Lower leg skin (tissue), 4 donors: ENCODE measurements around the gene COX19. TPM values are rescaled to one million over a fixed set of nuclear protein-coding genes. Genes with fewer than 3 reads are reported as not detected.

Experiments
- DNase-seq, 2 donors: peaks; one replicate each; pipeline ENCODE4 v3.0.0-alpha.2; 2019; ENCODE audit warnings: low spot score in 2 of 2
- H3K4me3 ChIP-seq: fragments of 200-600 bp; sonication (generic); 2 replicates; pipeline ENCODE4 v1.5.1; 2017; ENCODE audit warnings: mild to moderate bottlenecking, low read depth; ENCODE audit not compliant: poor library complexity, severe bottlenecking
- POLR2A ChIP-seq, 2 donors: fragments of 450-650 bp; IDR thresholded peaks; one replicate each; pipeline ENCODE4 v1.6.1; 2016 to 2017; ENCODE audit warnings: antibody characterized with exemption in 2 of 2, mild to moderate bottlenecking in 1 of 2, moderate library complexity in 1 of 2
- WGBS, 2 donors: methylation state at CpG; one replicate each; pipeline ENCODE4 v1.1.5; 2018; 5-methylcytosine and 5-hydroxymethylcytosine counted together
- intact Hi-C: fragments of 100-400 bp; cut with DNase I; formaldehyde crosslinking; loops from one replicate; pipeline ENCODE4 v1.15.0; 2023; ENCODE audit warnings: low total_unique reads
- total RNA-seq, 4 donors: library from RNA; depleted of rRNA; stranded (reverse); fragments of >200 nt; gene quantifications; one replicate each; pipeline ENCODE4 v1.1.0, GENCODE V29; 2016
- TF ChIP-seq, protein P1 (sequence below), 3 donors: fragments of 450-650 bp; IDR thresholded peaks; one replicate each; pipeline ENCODE4 v1.5.1; 2016; ENCODE audit warnings: antibody characterized with exemption in 3 of 3, mild to moderate bottlenecking in 3 of 3, moderate library complexity in 2 of 3

The COX19 gene, protein sequence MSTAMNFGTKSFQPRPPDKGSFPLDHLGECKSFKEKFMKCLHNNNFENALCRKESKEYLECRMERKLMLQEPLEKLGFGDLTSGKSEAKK
- 10 to 100 TPM; 13.0 to 25.1 (median 15.1) TPM for total RNA-seq

DNA sequence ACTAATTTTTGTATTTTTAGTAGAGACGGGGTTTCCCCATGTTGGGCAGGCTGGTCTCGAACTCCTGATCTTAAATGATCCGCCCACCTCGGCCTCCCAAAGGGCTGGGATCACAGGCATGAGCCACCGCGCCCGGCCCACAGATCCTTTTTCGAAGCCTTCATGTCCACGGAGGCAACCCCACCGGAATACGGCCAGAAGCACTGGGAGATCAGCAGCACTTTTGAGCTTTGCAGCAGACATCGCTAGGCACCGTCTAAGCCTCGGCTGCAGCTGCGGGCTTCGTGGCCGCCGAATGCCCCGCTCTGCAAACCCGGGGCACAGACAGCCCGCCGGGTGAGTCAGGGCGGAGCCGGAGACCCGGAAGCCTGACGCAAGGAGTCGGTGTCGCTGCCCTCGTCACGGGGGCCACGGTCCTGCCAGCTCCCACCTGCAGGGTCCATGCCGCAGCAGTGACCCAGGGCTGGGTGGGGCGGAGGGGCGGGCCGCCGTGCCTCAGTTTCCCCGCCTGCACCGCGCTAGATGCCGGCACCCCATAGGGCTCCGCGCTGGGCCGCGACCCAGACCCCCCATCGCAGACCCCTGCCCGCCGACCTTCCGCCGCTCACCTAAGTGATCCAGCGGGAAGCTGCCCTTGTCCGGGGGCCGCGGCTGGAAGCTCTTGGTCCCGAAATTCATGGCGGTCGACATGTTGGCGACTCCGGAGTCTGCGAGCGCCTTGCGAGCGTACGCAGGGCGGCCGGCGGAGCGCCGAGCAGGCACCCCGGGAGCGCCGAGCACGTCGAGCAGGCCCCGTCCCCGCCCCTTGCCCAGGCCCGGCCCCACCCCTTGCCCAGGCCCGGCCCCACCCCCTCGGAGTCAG is at the start of gene COX19:
Gene COX19 (minus strand): TSS at position 730 of the 862 bp plus-strand sequence. CDS start 40 bp downstream, at position 690.
- H3K4me3 ChIP-seq, result peak within 1 kb of the TSS; percentile 87
- WGBS, 2 donors, result 0% methylated on average over 16 to 22 of the region's 78 CpGs
- intact Hi-C loops, result no loop called here
- DNase-seq, result peak; percentile 84 to 96
- TF ChIP-seq, protein P1, sequence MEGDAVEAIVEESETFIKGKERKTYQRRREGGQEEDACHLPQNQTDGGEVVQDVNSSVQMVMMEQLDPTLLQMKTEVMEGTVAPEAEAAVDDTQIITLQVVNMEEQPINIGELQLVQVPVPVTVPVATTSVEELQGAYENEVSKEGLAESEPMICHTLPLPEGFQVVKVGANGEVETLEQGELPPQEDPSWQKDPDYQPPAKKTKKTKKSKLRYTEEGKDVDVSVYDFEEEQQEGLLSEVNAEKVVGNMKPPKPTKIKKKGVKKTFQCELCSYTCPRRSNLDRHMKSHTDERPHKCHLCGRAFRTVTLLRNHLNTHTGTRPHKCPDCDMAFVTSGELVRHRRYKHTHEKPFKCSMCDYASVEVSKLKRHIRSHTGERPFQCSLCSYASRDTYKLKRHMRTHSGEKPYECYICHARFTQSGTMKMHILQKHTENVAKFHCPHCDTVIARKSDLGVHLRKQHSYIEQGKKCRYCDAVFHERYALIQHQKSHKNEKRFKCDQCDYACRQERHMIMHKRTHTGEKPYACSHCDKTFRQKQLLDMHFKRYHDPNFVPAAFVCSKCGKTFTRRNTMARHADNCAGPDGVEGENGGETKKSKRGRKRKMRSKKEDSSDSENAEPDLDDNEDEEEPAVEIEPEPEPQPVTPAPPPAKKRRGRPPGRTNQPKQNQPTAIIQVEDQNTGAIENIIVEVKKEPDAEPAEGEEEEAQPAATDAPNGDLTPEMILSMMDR (IDR thresholded peaks at IDR 0.05), result no peak
- no peak for TF ChIP-seq POLR2A (IDR thresholded peaks at IDR 0.05)

DNA sequence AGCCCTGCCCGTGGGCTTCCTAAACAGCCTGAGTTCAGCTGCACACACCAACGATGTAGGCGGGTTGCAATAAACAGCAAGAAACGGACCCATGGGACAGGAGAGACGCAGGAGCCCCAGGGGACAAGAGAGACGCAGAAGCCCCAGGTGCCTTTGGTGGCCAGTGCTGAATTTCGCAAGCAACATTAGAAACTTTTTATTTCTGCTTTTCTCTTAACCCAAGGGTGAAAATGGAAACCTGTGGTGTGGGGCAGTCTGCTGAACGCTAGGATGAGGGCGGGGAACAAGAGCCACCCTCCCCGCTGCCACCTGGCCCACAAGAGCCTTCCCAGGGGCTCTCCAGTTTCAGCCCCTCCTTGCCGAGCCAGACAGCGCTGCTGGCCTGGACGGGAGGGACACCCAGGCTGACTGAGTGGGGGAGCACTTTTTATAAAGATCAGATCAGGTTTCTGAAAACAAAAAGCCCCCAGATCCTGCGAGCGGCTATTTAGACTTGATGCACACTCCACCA is 49.0 kb upstream of the COX19 start:
- H3K4me3 ChIP-seq, result no peak overlapping the region
- 79 to 81% methylated on average over 15 of the region's 15 CpGs for WGBS, 2 donors
- intact Hi-C loops, result no loop called here
- no peak for DNase-seq
- TF ChIP-seq POLR2A (IDR thresholded peaks at IDR 0.05), result no peak
- TF ChIP-seq, protein P1 (IDR thresholded peaks at IDR 0.05), result no peak

GRCh38 chr7:1022801-1023465 is 47.6 kb upstream of the COX19 start:
- TF ChIP-seq POLR2A (IDR thresholded peaks at IDR 0.05), result no peak
- TF ChIP-seq, protein P1 (IDR thresholded peaks at IDR 0.05), result no peak
- intact Hi-C loops, result no loop called here
- DNase-seq, result no peak
- 95 to 96% methylated on average over 42 to 44 of the region's 45 CpGs for WGBS, 2 donors
- no peak overlapping the region for H3K4me3 ChIP-seq

DNA sequence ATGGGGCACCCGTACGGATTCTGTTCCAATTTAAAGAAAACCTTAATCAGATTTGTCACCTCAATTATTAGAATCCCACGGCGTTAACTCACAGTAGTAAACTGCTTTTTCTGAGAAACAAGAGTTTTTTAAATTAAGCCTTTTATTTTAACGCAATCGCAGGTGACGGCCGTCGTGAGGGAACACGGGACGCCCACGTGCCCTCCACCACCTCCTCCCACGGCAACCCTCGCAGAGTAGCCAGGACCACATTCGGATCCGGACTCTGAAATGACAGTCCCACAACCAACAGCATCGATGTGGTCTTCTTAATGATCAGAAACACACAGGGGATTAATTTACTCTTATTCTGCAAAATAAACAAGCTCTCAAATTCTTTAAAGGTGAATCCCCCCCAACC is 47.0 kb upstream of the COX19 start:
- H3K4me3 ChIP-seq, result no peak overlapping the region
- TF ChIP-seq, protein P1 (IDR thresholded peaks at IDR 0.05), result no peak
- TF ChIP-seq POLR2A (IDR thresholded peaks at IDR 0.05), result no peak

DNA sequence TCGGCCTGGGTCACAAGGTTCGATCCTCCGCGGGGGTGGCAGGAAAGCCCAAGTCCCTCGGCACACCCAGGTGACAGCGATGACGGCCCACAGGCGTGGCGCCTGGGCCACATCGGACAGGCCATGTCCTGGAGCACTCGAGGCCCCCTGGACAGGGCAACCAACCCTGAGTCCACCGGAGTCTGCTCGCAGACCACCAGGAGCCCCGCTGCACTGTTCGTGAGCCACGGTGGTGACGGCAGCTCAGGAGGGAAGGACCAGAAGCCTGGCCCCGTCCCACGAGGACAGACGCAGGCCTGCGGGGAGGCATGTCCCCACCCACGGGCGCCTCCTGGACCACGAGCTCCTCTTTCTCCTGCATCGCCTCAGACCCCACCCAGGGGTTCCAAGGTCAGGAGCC is 46.6 kb upstream of the COX19 start:
- no peak for DNase-seq
- TF ChIP-seq, protein P1 (IDR thresholded peaks at IDR 0.05), result no peak
- TF ChIP-seq POLR2A (IDR thresholded peaks at IDR 0.05), result no peak
- no peak overlapping the region for H3K4me3 ChIP-seq
- WGBS, 2 donors, result 95% methylated on average over 19 to 25 of the region's 25 CpGs
- intact Hi-C loops, result no loop called here

More for the DNA sequence above, 47.0 kb upstream of the COX19 start:
- WGBS, 2 donors, result 96 to 97% methylated on average over 17 of the region's 17 CpGs
- DNase-seq, result no peak
- intact Hi-C loops, result no loop called here
